Stimulated activated CD8-positive, alpha-beta memory T cell treated with anti-CD3 and anti-CD28 coated beads, Interleukin-12 subunit alpha, Interleukin-12 subunit beta, amount 100 ng/mL, for 4 hours (primary cell): Measurements from ENCODE around the gene DPPA3.
"Not testable (repeated sequence)": the region's sequence is repeated elsewhere in the genome, so short reads cannot be mapped to it uniquely, and the experiment has no call there.

ENCODE experiments used
- DNase-seq: peaks from one replicate; pipeline ENCODE4 v3.0.0-alpha.2; 2020; ENCODE audit warnings: low read depth

Gene DPPA3

DNA sequence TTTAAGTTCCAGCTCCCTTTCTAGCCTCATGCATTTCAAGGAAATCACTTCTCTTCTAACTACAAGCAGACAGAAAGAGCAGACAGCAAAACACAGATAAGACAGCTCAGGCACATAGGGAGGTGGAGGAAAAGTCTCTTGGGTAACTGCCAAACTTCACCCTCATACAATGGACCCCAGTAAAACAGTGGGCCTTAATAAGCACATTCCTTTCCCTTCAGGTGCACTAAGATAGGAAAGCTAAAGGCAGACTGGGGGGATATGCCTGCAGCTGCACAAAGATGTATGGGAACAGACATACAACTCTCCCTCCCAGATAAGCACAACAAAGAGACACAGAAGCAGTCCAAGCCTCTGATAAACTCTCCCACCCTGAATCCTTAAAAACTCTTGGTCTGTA is 19.8 kb downstream of the DPPA3 start:
- not testable (repeated sequence) for DNase-seq

GRCh38 chr12:7731486-7731885 is 20.3 kb downstream of the DPPA3 start:
- no peak for DNase-seq

DNA sequence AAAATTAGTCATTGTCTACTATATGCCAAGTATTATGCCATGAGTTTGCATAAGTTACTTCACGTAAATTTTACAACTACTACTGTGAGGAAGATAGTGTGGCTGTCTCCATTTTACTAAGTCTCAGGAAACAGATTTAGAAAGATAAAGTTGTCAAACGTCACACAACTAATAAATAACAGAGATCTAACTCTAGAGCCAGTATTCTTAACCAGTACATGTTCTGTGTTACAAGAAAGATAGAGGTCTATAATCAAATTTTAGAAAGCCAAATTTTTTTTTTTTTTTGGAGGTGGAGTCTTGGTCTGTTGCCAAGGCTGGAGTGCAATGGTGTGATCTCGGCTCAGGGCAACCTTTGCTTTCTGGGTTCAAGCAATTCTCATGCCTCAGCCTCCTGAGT is 21.8 kb downstream of the DPPA3 start:
- DNase-seq = no peak

DNA sequence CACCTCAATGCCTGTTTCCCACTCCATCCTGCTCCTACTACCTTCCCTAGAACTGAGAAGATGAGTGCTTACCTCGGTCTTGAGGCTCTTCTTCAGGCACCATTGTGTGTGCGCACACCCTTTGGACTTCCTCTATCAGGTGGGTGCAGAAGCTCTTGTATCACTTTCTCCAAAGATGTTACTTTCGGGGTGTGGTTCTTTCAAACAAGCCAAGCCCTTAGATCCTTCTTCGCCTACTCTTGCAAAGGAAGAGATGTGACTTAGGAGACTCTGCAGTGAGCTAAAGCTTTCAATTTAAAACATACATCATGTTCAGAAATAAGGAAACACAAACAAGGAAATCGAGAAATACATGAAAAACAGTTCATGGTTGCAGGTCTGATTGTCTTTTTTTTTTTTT is 36.0 kb downstream of the DPPA3 start, which contains the start of gene CLEC4C:
Gene CLEC4C (minus strand): TSS at position 130 of the 400 bp plus-strand sequence. CDS start 27 bp downstream, at position 103.
- DNase-seq = no peak

- no peak for DNase-seq
Measured at GRCh38 chr12:7748852-7749251, 37.6 kb downstream of the DPPA3 start.

DNA sequence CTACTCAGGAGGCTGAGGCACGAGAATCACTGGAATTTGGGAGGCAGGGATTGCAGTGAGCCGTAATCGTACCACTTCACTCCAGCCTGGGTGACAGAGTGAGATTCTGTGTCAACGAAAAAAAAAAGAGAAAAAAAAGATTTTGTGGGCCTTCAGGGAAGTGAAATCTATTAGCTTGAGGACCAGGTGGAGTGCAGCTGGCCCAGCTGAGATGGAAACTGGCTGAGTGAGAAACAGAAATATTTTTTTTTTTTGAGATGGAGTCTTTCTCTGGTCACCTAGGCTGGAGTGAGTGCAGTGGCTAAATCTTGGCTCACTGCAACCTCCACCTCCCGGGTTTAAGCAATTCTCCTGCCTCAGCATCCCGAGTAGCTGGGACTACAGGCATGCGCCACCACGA is 38.2 kb downstream of the DPPA3 start:
- DNase-seq = no peak

DNA sequence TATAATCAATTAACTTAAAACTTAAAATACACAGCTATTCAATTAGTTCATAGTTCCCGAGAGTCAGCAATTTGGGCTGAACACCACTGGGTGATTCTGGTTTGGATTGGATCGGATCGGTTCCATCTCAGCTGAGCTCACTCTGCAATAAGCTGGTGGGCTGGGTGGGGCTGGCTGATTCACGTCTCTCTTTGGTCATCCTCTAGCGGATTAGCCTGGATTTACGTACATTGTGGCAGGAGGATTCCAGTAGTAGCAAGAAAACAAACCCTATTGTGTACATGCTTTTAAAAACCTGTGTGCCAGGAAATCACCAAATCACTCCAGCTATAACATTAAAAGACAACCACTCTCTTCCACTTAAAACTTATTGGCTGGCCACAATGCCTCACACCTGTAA is 39.1 kb downstream of the DPPA3 start:
- DNase-seq = no peak

DNA sequence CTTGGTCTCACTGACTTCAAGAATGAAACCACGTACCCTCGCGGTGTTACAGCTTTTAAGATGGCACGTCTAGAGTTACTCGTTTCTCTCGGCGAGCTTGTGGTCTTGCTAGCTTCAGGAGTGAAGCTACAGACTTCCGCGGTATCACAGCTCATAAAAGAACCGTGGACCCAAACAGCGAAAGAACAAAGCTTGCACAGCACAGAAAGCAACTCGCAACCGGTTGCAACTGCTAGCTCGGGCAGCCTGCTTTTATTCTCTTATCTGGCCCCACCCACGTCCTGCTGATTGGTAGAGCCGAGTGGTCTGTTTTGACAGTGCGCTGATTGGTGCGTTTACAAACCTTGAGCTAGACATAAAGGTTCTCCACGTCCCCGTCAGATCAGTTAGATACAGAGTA is 40.2 kb downstream of the DPPA3 start:
- DNase-seq = no peak

- DNase-seq = not testable (repeated sequence)
Measured at GRCh38 chr12:7751941-7752922, 41.0 kb downstream of the DPPA3 start.

- not testable (repeated sequence) for DNase-seq
Measured at GRCh38 chr12:7755668-7756067, 44.4 kb downstream of the DPPA3 start.

- no peak for DNase-seq
Measured at GRCh38 chr12:7756993-7757392, 45.8 kb downstream of the DPPA3 start.

- DNase-seq = no peak
Measured at GRCh38 chr12:7758766-7759140, 47.5 kb downstream of the DPPA3 start.
